Upper lobe of left lung (tissue), 6 donors: ENCODE data around the gene FAM13A. TPM values are rescaled to one million over a fixed set of nuclear protein-coding genes. Genes with fewer than 3 reads are reported as not detected.

Experiments
- ATAC-seq, 2 donors: fragments of 200-7000 bp; cut with Tn5 transposase; one replicate each; pipeline ENCODE4 v1.9.1; 2022; ENCODE audit warnings: mild to moderate bottlenecking in 2 of 2, moderate library complexity in 2 of 2; ENCODE audit not compliant: low FRiP score in 2 of 2
- DNase-seq, 2 donors: peaks; one replicate each; pipeline ENCODE4 v3.0.0-alpha.2; 2019 to 2020
- H3K27ac ChIP-seq, 4 donors: fragments of 200-600 bp; sonication (generic); one replicate each; pipeline ENCODE4 v1.5.1; 2016 to 2019
- H3K27me3 ChIP-seq, 4 donors: fragments of 200-600 bp; sonication (generic); one replicate each; pipeline ENCODE4 v1.5.1; 2017 to 2019
- H3K36me3 ChIP-seq, 4 donors: fragments of 200-600 bp; sonication (generic); one replicate each; pipeline ENCODE4 v1.5.1; 2016 to 2019
- H3K4me1 ChIP-seq, 4 donors: fragments of 200-600 bp; sonication (generic); one replicate each; pipeline ENCODE4 v1.5.1; 2018 to 2019
- H3K4me3 ChIP-seq, 4 donors: fragments of 200-600 bp; sonication (generic); one replicate each; pipeline ENCODE4 v1.5.1; 2017 to 2019; ENCODE audit warnings: mild to moderate bottlenecking in 2 of 4, moderate library complexity in 1 of 4
- H3K9me3 ChIP-seq, 4 donors: fragments of 200-600 bp; sonication (generic); one replicate each; pipeline ENCODE4 v1.5.1; 2018 to 2019
- EP300 ChIP-seq, 4 donors: sonication (generic); formaldehyde crosslinking; IDR thresholded peaks; one replicate each; pipeline ENCODE4 v1.5.1; 2017; ENCODE audit warnings: antibody characterized with exemption in 4 of 4, control low read depth in 2 of 4
- POLR2A ChIP-seq, 4 donors: fragments of 450-650 bp; IDR thresholded peaks; one replicate each; pipeline ENCODE4 v1.5.1; 2016 to 2017; ENCODE audit warnings: antibody characterized with exemption in 4 of 4, mild to moderate bottlenecking in 2 of 4
- POLR2AphosphoS5 ChIP-seq, 2 donors: sonication (generic); formaldehyde crosslinking; IDR thresholded peaks; one replicate each; pipeline ENCODE4 v1.5.1; 2017; ENCODE audit warnings: antibody characterized with exemption in 2 of 2
- WGBS, 2 donors: methylation state at CpG; one replicate each; pipeline ENCODE4 v1.1.5; 2017 to 2018; 5-methylcytosine and 5-hydroxymethylcytosine counted together
- total RNA-seq, 6 donors: library from RNA; depleted of rRNA in 4 of 6; stranded (reverse); fragments of >200 nt in 4 of 6; gene quantifications; one replicate each; pipeline versions ENCODE4 v1.1.0 to v1.2.1, GENCODE V29; 2016 to 2021
- TF ChIP-seq, protein P1 (sequence below), 6 experiments: fragments of 450-650 bp in 4 of 6; fragments of 200-600 bp in 2 of 6; sonication (generic) in 2 of 6; IDR thresholded peaks; one replicate each; pipeline ENCODE4 v1.5.1; 2016 to 2019; ENCODE audit warnings: antibody characterized with exemption in 6 of 6
- donor health status: DM: no; HTN: no; CAD: no; lungs with moderate emphysema.
- donor health status: DM: no; HTN: yes; CAD: no; lungs with severe emphysema.

Gene FAM13A
- total RNA-seq, 6 donors from 2014 or later, result 15.8 to 173 (median 34.1) TPM

DNA sequence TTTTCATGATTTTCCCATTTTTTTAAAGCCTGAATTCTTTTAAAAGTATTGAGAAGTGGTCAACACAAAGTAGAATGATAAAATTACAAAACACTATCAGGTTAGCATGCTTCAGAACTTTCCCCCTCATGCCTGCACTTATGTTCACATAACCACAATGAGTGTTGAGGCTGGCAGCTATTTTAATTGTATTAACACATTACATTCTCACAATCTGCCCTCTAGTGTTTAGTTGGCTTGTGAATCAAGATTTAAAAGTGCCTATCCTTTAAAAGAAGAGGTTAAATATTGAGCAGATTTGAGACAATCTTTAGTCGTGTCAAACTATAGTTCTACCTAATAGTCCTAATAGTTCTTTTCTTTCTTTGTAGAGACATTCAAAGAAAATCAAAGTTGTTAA lies 265.7 kb downstream of the FAM13A start:
- H3K4me1 ChIP-seq, result peaks cover 0 to 15% (median 6%) of the 10 kb centered on the region in 4 donors
- DNase-seq (no peak), ATAC-seq (no peak)
- H3K27me3 ChIP-seq, result no peaks in the 10 kb centered on the region
- H3K27ac ChIP-seq, result no peak overlapping the region
- no peaks in the 10 kb centered on the region for H3K9me3 ChIP-seq
- H3K4me3 ChIP-seq, result no peak overlapping the region
- H3K36me3 ChIP-seq, result peaks cover 3 to 23% (median 4%) of the 10 kb centered on the region in 4 donors
- no peak for TF ChIP-seq POLR2AphosphoS5 (IDR thresholded peaks at IDR 0.05)
- TF ChIP-seq, protein P1, sequence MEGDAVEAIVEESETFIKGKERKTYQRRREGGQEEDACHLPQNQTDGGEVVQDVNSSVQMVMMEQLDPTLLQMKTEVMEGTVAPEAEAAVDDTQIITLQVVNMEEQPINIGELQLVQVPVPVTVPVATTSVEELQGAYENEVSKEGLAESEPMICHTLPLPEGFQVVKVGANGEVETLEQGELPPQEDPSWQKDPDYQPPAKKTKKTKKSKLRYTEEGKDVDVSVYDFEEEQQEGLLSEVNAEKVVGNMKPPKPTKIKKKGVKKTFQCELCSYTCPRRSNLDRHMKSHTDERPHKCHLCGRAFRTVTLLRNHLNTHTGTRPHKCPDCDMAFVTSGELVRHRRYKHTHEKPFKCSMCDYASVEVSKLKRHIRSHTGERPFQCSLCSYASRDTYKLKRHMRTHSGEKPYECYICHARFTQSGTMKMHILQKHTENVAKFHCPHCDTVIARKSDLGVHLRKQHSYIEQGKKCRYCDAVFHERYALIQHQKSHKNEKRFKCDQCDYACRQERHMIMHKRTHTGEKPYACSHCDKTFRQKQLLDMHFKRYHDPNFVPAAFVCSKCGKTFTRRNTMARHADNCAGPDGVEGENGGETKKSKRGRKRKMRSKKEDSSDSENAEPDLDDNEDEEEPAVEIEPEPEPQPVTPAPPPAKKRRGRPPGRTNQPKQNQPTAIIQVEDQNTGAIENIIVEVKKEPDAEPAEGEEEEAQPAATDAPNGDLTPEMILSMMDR (IDR thresholded peaks at IDR 0.05), result peak in 1 of 6 experiments; percentile 9
- WGBS, 2 donors, result 61 to 65% methylated on average over 1 of the region's 1 CpG

DNA sequence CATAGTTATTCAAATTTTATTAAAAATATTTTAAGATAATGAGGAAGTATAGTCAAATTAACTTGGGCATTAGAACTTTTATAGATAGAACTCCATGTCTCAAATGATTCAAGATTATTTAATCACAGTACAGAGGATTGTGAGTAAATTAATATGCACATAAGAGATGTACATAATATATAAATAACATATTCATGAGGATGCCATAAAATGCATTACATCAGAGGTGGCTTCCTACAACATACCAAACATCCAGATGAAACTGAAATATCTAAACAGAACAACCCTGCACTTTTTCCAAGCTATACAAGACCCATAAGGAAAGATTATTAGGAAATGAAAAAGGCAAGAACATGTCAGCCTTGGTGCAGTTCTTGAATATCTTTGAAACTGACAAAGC lies 268.1 kb downstream of the FAM13A start:
- Histone ChIP-seq H3K4me1 (peaks cover 0 to 15% (median 6%) of the 10 kb centered on the region in 4 donors), H3K27ac (no peak overlapping the region), H3K27me3 (no peaks in the 10 kb centered on the region), H3K9me3 (no peaks in the 10 kb centered on the region), H3K36me3 (peaks cover 3 to 45% (median 13%) of the 10 kb centered on the region in 4 donors), H3K4me3 (no peak overlapping the region)
- no peak for DNase-seq
- no peak for ATAC-seq
- no peak for TF ChIP-seq POLR2A (IDR thresholded peaks at IDR 0.05)
- TF ChIP-seq, protein P1 (IDR thresholded peaks at IDR 0.05), result no peak

- TF ChIP-seq POLR2A (IDR thresholded peaks at IDR 0.05) (no peak), EP300 (IDR thresholded peaks at IDR 0.05) (no peak), POLR2AphosphoS5 (IDR thresholded peaks at IDR 0.05) (no peak)
- TF ChIP-seq, protein P1 (IDR thresholded peaks at IDR 0.05), result no peak
- no peaks in the 10 kb centered on the region for H3K9me3 ChIP-seq
- peaks cover 6 to 49% (median 13%) of the 10 kb centered on the region in 4 donors for H3K36me3 ChIP-seq
- H3K4me1 ChIP-seq, result peaks cover 0 to 15% (median 6%) of the 10 kb centered on the region in 4 donors
- 94 to 95% methylated on average over 1 of the region's 1 CpG for whole genome bisulfite sequencing, 2 donors
- no peak overlapping the region for H3K4me3 ChIP-seq
- DNase-seq (no peak), ATAC-seq (no peak)
- H3K27ac ChIP-seq, result no peak overlapping the region
- no peaks in the 10 kb centered on the region for H3K27me3 ChIP-seq
These were observed 268.6 kb downstream of the FAM13A start for GRCh38 chr4:88788424-88788823.

- WGBS, 2 donors, result 89 to 100% methylated on average over 1 of the region's 1 CpG
- Histone ChIP-seq H3K4me1 (no peaks in the 10 kb centered on the region), H3K9me3 (no peaks in the 10 kb centered on the region), H3K27ac (no peak overlapping the region), H3K27me3 (no peaks in the 10 kb centered on the region), H3K4me3 (no peak overlapping the region), H3K36me3 (peaks cover 7 to 57% (median 17%) of the 10 kb centered on the region in 4 donors)
- ATAC-seq (no peak), DNase-seq (no peak)
- TF ChIP-seq, protein P1 (IDR thresholded peaks at IDR 0.05), result no peak
- TF ChIP-seq POLR2A (IDR thresholded peaks at IDR 0.05) (no peak), POLR2AphosphoS5 (IDR thresholded peaks at IDR 0.05) (no peak), EP300 (IDR thresholded peaks at IDR 0.05) (no peak)
These were observed 271.0 kb downstream of the FAM13A start for GRCh38 chr4:88786011-88786410.

- H3K9me3 ChIP-seq, result no peaks in the 10 kb centered on the region
- no peak for DNase-seq
- no peak overlapping the region for H3K4me3 ChIP-seq
- ATAC-seq, result no peak
- 95 to 97% methylated on average over 1 of the region's 1 CpG for WGBS, 2 donors
- peaks cover 2 to 66% (median 7%) of the 10 kb centered on the region in 4 donors for H3K36me3 ChIP-seq
- H3K27me3 ChIP-seq, result no peaks in the 10 kb centered on the region
- peaks cover 0 to 8% (median 0%) of the 10 kb centered on the region in 4 donors for H3K4me1 ChIP-seq
- TF ChIP-seq EP300 (IDR thresholded peaks at IDR 0.05) (no peak), POLR2AphosphoS5 (IDR thresholded peaks at IDR 0.05) (no peak), POLR2A (IDR thresholded peaks at IDR 0.05) (no peak)
- TF ChIP-seq, protein P1 (IDR thresholded peaks at IDR 0.05), result no peak
- H3K27ac ChIP-seq, result no peak overlapping the region
These were observed 276.6 kb downstream of the FAM13A start for GRCh38 chr4:88780389-88780788.
